Measurements from ENCODE around the gene PIGL.

Gene PIGL

DNA sequence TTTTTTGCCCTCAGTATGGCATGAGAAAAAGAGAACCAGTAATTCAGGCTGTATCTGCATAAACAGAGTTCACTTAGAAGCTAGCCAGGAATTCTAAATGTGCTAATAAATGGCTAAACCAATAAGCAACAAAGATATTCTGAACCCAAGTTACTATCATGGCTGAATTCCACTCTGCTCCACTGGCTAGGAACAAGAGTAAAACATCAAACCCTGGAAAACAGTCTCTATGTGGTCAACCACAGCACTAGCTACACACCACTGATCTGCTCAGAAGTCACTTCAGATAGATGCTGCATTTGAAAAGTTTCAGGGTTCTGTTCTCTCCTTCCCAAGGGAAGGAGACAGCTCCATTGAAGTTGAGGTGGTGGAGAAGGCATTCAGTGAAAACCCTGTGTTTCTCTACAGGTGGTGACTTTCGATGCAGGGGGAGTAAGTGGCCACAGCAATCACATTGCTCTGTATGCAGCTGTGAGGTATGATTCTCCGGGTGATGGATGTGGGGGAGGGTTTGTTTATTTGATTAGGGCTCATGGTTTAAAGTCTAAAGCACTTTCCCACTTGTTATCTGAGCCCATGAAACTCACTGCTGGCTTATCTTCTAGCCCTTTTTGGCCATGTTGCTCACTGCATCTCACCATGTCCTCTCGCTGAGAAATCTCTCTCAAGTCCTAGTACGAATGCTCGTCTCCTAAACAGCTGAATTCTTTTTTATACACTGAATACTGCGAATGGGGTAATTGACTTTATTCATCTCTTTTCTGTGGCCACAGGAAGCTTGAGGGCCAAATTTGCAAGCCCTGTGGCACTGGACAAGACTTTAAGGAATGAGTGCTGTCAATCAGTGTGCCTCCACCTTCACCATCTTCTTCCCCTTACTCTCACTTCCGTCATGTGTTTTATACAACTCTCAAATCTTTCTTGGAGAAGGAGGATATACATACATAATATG, 96.4 kb downstream of the PIGL start:
- DNase-seq: no peak

GRCh38 chr17:16314189-16314588, 97.2 kb downstream of the PIGL start:
- no peak for DNase-seq

GRCh38 chr17:16314859-16315258, 97.8 kb downstream of the PIGL start:
- DNase-seq: no peak

GRCh38 chr17:16319969-16320368, 103.0 kb downstream of the PIGL start:
- DNase-seq: no peak

- no peak for DNase-seq
These were observed 105.6 kb downstream of the PIGL start for GRCh38 chr17:16322636-16323035.

GRCh38 chr17:16325964-16326363, 109.0 kb downstream of the PIGL start:
- no peak for DNase-seq

DNA sequence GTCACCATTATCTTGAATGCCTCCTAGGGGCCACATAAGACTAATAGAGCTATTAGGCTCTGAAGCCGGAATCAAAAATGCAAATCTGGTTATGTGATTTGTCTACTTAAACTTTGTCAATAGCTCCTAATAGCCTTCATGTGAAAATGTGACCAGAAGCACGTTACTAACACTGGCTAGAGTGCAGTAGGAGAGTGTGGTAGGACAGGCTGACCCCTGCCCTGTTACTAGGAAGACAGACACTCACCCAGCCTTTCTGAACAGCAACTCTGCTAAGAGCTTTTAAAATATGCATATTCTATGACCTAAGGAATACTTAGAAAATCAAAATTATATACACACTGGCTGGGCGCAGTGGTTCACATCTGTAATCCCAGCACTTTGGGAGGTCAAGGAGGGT, 110.0 kb downstream of the PIGL start:
- no peak for DNase-seq

- DNase-seq: no peak
These were observed 112.0 kb downstream of the PIGL start for GRCh38 chr17:16328997-16329396.

GRCh38 chr17:16329519-16330271, 112.7 kb downstream of the PIGL start:
- no peak for DNase-seq

DNA sequence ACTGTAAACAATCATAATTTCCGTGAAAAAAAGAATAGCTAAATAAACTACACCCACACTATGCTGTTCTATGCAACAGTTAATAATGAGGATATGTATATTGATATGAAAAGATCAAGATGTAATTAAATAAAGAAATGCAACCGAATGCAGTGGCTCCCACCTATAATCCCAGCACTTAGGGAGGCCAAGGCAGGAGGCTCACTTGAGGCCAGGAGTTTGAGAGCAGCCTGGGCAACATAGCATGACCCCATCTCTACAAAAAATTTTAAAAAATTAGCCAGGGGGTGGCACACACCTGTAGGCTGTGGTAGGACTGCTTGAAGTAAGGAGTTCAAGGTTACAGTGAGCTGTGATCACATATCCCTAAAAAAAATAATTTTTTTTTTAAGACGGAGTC, 121.4 kb downstream of the PIGL start:
- DNase-seq: no peak

DNA sequence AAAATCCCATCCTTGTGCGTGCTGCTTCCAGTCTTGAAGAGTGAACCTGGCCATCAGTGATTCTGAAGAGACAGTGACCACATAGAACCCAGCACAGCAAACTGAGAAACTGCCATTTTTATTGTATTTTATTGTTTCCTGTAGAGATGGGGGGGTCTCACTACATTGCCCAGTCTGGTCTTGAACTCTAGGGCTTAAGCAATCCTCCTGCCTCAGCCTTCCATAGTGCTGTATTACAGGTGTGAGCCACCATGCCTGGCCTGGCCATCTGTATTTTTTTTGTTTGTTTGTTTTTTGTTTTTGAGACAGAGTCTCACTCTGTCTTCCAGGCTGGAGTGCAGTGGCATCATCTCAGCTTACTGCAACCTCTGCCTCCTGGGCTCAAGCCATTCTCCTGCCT, 122.4 kb downstream of the PIGL start:
- DNase-seq: no peak

DNA sequence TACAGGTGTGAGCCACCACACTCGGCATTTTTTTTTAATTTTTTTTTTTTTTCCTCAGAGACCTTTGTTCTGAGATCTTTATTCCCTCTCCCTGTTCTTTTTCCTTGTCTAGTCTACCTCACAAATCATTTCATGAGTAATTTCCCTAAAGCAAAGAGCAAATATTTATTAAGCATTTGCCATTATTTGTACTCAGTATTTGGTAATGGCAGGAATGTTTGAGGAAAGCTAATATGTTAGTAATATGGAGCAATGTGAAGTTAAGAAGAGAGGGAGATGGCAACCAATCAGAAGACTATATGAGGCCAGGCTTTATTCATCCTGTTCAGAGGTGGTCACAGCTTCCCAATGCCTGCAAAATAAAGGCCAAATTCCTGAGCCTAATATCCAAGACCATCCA, 122.9 kb downstream of the PIGL start:
- DNase-seq: no peak

DNA sequence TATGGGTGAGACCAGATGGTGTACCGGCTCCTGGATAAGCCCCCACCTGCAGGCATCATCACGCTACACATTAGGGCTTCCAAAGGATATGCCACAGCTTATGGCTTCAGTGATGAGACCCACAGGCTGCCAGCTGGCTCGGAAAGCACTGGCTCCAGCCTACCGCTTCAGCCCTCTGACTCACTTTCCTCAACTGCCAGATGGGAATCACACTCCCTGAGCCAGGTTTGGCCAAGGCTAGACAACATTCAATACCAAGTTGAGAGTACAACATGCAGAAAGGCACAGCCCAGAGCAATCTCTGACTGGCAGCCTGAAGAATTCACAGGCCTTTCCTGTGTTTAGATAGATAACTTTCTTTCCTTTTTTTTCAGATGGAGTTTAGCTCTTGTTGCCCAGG, 126.0 kb downstream of the PIGL start:
- DNase-seq: no peak

- DNase-seq: no peak
These were observed 126.6 kb downstream of the PIGL start for GRCh38 chr17:16343569-16343968.

GRCh38 chr17:16345565-16345964, 128.6 kb downstream of the PIGL start:
- DNase-seq: no peak

DNA sequence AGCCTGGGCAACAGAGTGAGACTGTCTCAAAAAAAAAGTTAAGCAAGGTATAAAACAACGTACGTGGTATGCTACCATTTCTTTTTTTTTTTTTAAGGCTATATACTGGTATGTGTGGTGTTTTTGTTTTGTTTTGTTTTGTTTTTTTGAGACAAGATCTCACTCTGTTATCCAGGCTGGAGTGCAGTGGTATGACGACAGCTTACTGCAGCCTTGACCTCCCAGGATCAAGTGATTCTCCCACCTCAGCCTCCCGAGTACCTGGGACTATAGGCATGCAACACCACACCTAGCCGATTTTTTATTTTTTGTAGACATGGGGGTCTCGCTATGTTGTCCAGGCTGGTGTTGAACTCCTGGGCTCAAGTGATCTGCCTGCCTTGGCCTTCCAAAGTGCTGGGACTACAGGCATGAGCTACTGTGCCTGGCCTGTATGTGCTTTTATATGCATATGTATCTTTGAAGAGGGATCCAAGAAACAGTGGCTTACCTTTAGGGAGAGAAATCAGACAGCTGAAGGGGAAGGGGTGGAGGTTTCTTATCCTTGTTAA, 129.8 kb downstream of the PIGL start:
- DNase-seq: no peak

DNA sequence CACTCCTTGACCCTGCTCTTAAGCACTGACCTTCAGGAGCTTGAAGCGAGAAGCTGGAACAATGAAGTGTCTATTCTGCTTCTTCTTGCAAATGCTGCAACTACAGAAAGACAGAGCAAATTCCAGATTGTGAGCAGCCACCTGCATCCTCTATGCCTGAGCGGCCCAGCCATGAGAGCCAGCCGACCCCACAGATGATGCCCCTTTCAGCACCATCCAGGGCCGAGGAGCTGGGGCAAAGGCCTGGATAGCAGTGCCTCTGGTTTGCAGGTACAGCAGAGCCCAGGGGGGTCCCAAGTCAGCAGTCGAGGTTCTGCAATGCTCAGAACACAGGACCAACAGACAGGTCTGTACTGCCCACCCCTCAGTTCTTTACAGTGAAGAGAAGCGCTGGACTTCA, 131.6 kb downstream of the PIGL start:
- DNase-seq: no peak

- DNase-seq: peak in 1 of 2 experiments; percentile 6
These were observed 132.4 kb downstream of the PIGL start for GRCh38 chr17:16349431-16349830.

GRCh38 chr17:16351831-16352230, 134.8 kb downstream of the PIGL start:
- DNase-seq: no peak

GRCh38 chr17:16352303-16352666, 135.3 kb downstream of the PIGL start:
- DNase-seq: peak; percentile 9 to 15

GRCh38 chr17:16352667-16353316, 135.8 kb downstream of the PIGL start:
- DNase-seq: peak; percentile 21 to 26

- DNase-seq: peak; percentile 45 to 57
These were observed 136.5 kb downstream of the PIGL start, which contains the start of gene CENPV for GRCh38 chr17:16353317-16354174. TSS of gene CENPV (minus strand) at chr17:16353469. CDS start at chr17:16353436, 33 bp downstream.

Data from activated CD4-positive, alpha-beta T cell treated with anti-CD3 and anti-CD28 coated beads, Interleukin-2, amount 50 U/mL, for 4 hours (primary cell).